Adrenal gland (tissue), 5 donors: Measurements from ENCODE around the gene TSHR.

Experiments used
- CTCF ChIP-seq, 6 experiments: fragments of 450-650 bp in 4 of 6; fragments of 200-600 bp in 2 of 6; sonication (generic) in 1 of 6; IDR thresholded peaks; 1 replicate in 5 of 6; 2 replicates in 1 of 6; pipeline versions ENCODE4 v1.5.1 to v1.8.0; 2016 to 2021; ENCODE audit warnings: antibody characterized with exemption in 6 of 6, mild to moderate bottlenecking in 2 of 6, moderate library complexity in 1 of 6
- POLR2A ChIP-seq, 2 donors: fragments of 450-650 bp; IDR thresholded peaks; one replicate each; pipeline ENCODE4 v1.6.1; 2017; ENCODE audit warnings: antibody characterized with exemption in 2 of 2, mild to moderate bottlenecking in 2 of 2, moderate library complexity in 1 of 2
- donor health status: DM: no; HTN: no; CAD: no.

- TF ChIP-seq CTCF (IDR thresholded peaks at IDR 0.05): no peak
- TF ChIP-seq POLR2A (IDR thresholded peaks at IDR 0.05): no peak
Measured at GRCh38 chr14:81110186-81110585, 154.8 kb downstream of the TSHR start.
